ENCODE data around the gene MRPL36. TPM values are rescaled to one million over a fixed set of nuclear protein-coding genes. Genes with fewer than 3 reads are reported as not detected.

MRPL36 gene
- total and polyA plus RNA-seq, 2 of the 4 experiments (the other 2 are of a cell fraction), result 85.9 to 103 TPM

Other genes with a start within 250 kb of the MRPL36 start
- gene NDUFS6, start 1.6 kb upstream of the MRPL36 start, total RNA-seq (2012; rRNA removed), result 10.4 and 26.9 TPM in 2 replicates
- 69.0 and 119 TPM in 2 replicates for gene NDUFS6, start 1.6 kb upstream of the MRPL36 start, polyA plus RNA-seq (2012; rRNA removed)
- gene IRX4, start 83.1 kb upstream of the MRPL36 start, total RNA-seq (2012; rRNA removed), result not detected in 2 replicates
- gene IRX4, start 83.1 kb upstream of the MRPL36 start, polyA plus RNA-seq (2012; rRNA removed), result not detected in 2 replicates

Data from IMR-90 (cell line).